T follicular helper cell (primary cell): Measurements from ENCODE around the gene PCDHGC4.

ENCODE experiments used
- DNase-seq: peaks from one replicate; pipeline ENCODE4 v3.0.0-alpha.2; 2020; ENCODE audit warnings: low read depth

Gene PCDHGC4

DNA sequence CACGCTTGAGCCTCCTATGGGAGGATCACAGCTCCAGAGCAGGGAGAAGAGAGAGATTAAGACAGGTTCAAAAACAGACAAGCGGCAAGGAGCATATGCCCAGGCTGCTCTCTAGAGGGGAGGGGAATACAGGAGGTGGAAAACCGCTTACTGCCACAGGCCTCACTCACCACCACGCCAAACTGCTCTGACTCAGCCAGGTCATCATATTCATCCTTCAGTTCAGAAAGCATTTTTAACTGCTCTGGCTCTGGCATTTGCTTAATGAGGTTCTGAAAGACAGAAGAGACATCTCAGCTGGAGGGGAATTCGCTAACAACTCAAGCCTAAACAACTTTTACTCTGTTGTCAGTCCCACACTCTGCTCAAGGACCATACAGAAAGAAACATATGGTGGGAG is 44.2 kb downstream of the PCDHGC4 start:
- DNase-seq, result no peak

DNA sequence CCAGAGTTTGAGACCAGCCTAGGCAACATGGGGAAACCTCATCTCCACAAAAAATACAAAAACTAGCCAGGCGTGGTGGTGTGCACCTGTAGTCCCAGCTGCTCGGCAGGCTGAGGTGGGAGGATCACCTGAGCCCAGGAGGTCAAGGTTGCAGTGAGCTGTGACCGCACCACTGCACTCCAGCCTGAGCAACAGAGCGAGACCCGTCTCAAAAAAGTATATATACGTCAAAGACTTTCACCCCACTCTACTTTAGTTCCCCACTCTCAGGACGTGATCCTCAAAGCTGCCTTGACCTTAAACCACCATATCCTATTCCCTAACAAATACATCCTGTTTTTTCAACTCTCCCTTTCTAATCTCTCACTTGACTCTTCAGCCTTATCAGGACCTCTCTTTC is 45.0 kb downstream of the PCDHGC4 start:
- DNase-seq, result no peak

DNA sequence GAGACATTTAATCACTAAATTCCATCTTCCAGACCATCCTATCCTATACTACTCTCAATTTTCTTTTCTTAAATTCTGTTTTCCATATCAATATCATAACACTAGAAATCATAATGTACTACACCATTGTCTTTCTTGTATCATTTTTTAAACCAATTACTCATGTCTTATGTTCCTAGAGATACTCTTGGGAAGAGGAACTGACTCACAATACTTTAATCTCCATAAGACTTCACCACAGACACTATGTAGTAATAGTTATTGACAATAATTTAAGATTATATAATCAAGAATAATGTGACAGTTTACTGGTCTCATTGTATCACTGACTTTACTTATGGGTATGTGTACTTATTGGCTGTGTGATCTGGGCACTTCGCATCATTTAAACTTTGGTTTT is 47.9 kb downstream of the PCDHGC4 start:
- DNase-seq, result no peak

DNA sequence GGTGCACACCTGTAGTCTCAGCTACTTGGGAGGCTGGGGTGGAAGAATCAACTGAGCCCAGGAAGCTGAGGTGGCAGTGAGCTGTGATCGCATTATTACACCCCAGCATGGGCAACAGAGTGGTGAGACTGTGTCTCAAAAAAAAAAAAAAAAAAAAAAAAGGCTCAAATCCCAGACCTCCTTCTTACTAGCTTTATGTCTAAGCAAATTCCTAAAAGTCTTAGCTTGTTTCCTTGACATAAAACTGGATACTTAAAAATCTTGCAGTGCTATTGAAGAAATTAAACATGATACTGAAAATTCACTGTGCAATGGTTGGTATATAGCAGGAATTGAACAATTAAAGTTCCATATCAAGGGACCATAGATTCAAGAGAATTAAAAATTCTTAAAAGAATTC is 49.1 kb downstream of the PCDHGC4 start:
- no peak for DNase-seq

DNA sequence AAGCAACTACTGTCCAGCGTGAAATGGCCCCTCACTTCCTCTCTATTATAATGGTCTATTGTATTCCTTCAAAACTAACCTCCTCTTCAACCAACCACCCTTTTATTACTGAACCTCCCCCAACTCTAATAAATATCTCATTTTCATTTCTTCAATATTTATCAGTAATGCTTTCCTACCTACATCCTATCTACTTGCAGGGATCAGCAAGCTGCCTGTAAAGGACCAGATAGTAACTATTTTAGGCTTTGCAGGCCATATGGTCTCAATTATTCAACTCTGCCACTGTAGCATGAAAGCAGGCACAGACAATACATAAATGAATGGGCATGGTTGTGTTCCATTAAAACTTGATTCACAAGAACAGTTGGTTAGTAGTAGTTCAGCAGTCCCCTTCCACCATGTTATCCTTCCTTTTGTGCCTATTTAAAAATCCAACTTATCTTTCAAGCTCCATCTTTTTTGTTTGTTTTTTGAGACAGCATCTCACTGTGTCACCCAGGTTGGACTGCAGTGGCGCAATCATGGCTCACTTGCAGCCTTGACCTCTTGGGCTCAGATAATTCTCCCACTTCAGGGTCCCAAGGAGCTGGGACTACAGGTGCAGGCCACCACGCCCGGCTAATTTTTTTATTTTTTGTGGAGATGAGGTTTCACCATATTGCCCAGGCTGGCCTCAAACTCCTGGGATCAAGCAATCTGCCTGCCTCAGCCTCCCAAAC is 49.8 kb downstream of the PCDHGC4 start:
- no peak for DNase-seq
